ENCODE measurements around the gene DYNLT4.

GRCh38 chr1:44817307-44817706 is 10.2 kb upstream of the DYNLT4 start:
- TF ChIP-seq, protein P1, sequence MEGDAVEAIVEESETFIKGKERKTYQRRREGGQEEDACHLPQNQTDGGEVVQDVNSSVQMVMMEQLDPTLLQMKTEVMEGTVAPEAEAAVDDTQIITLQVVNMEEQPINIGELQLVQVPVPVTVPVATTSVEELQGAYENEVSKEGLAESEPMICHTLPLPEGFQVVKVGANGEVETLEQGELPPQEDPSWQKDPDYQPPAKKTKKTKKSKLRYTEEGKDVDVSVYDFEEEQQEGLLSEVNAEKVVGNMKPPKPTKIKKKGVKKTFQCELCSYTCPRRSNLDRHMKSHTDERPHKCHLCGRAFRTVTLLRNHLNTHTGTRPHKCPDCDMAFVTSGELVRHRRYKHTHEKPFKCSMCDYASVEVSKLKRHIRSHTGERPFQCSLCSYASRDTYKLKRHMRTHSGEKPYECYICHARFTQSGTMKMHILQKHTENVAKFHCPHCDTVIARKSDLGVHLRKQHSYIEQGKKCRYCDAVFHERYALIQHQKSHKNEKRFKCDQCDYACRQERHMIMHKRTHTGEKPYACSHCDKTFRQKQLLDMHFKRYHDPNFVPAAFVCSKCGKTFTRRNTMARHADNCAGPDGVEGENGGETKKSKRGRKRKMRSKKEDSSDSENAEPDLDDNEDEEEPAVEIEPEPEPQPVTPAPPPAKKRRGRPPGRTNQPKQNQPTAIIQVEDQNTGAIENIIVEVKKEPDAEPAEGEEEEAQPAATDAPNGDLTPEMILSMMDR (IDR thresholded peaks at IDR 0.05; ENCODE audit: insufficient read depth, low read length, poor library complexity, severe bottlenecking), result no peak
- no peak for TF ChIP-seq EZH2phosphoT487 (conservative IDR thresholded peaks at IDR 0.05; ENCODE audit: low read length)
